ENCODE results near the gene SORBS1.

SORBS1 gene

GRCh38 chr10:95561177-95561863 is at the start of gene SORBS1:
Gene SORBS1 (minus strand): TSS chr10:95561371. CDS start chr10:95441135, 120,236 bp downstream.
- peak; percentile 55 to 63 for DNase-seq (ENCODE audit: low read depth in 2 of 2)

GRCh38 chr10:95610727-95611126 is 49.6 kb upstream of the SORBS1 start:
- DNase-seq (ENCODE audit: low read depth in 2 of 2): no peak

GRCh38 chr10:95606922-95607321 is 45.8 kb upstream of the SORBS1 start:
- DNase-seq (ENCODE audit: low read depth in 2 of 2): no peak

- no peak for DNase-seq (ENCODE audit: low read depth in 2 of 2)
These were observed 44.0 kb upstream of the SORBS1 start for GRCh38 chr10:95605163-95605562.

GRCh38 chr10:95604630-95605029 is 43.5 kb upstream of the SORBS1 start:
- DNase-seq (ENCODE audit: low read depth in 2 of 2): no peak

- DNase-seq (ENCODE audit: low read depth in 2 of 2): no peak
These were observed 41.2 kb upstream of the SORBS1 start for GRCh38 chr10:95602382-95602781.

GRCh38 chr10:95601116-95601719 is 40.0 kb upstream of the SORBS1 start:
- DNase-seq (ENCODE audit: low read depth in 2 of 2): peak in 1 of 2 donors; percentile 6

- DNase-seq (ENCODE audit: low read depth in 2 of 2): no peak
These were observed 39.0 kb upstream of the SORBS1 start for GRCh38 chr10:95600158-95600557.

GRCh38 chr10:95597788-95598187 is 36.6 kb upstream of the SORBS1 start:
- no peak for DNase-seq (ENCODE audit: low read depth in 2 of 2)

- no peak for DNase-seq (ENCODE audit: low read depth in 2 of 2)
These were observed 26.9 kb upstream of the SORBS1 start for GRCh38 chr10:95588025-95588424.

- no peak for DNase-seq (ENCODE audit: low read depth in 2 of 2)
These were observed 18.8 kb upstream of the SORBS1 start for GRCh38 chr10:95579835-95580535.

- DNase-seq (ENCODE audit: low read depth in 2 of 2): no peak
These were observed 18.1 kb upstream of the SORBS1 start for GRCh38 chr10:95579292-95579691.

GRCh38 chr10:95578619-95579018 is 17.4 kb upstream of the SORBS1 start:
- DNase-seq (ENCODE audit: low read depth in 2 of 2): no peak

- DNase-seq (ENCODE audit: low read depth in 2 of 2): no peak
These were observed 13.6 kb upstream of the SORBS1 start for GRCh38 chr10:95574649-95575365.

GRCh38 chr10:95573964-95574604 is 12.9 kb upstream of the SORBS1 start:
- DNase-seq (ENCODE audit: low read depth in 2 of 2): no peak

- DNase-seq (ENCODE audit: low read depth in 2 of 2): no peak
These were observed 12.4 kb upstream of the SORBS1 start for GRCh38 chr10:95573527-95573926.

GRCh38 chr10:95572131-95572820 is 11.1 kb upstream of the SORBS1 start:
- DNase-seq (ENCODE audit: low read depth in 2 of 2): no peak

GRCh38 chr10:95571390-95571789 is 10.2 kb upstream of the SORBS1 start:
- DNase-seq (ENCODE audit: low read depth in 2 of 2): no peak

- no peak for DNase-seq (ENCODE audit: low read depth in 2 of 2)
These were observed 8.2 kb upstream of the SORBS1 start for GRCh38 chr10:95569368-95569767.

- no peak for DNase-seq (ENCODE audit: low read depth in 2 of 2)
These were observed 6.9 kb upstream of the SORBS1 start for GRCh38 chr10:95567903-95568630.

GRCh38 chr10:95566136-95566535 is 5.0 kb upstream of the SORBS1 start:
- no peak for DNase-seq (ENCODE audit: low read depth in 2 of 2)
